ENCODE data around the gene PRKCH. TPM values are rescaled to one million over a fixed set of nuclear protein-coding genes. Genes with fewer than 3 reads are reported as not detected.

PRKCH gene
- polyA plus RNA-seq, 3 donors: 15.9 to 19.4 (median 18.9) TPM

GRCh38 chr14:61350427-61351270 is 29.3 kb downstream of the PRKCH start:
- no peak for DNase-seq (ENCODE audit: extremely low read depth in 1 of 11, low read depth in 9 of 11, low spot score in 4 of 11)

GRCh38 chr14:61351477-61351876 is 30.1 kb downstream of the PRKCH start:
- no peak for DNase-seq (ENCODE audit: extremely low read depth in 1 of 11, low read depth in 9 of 11, low spot score in 4 of 11)

GRCh38 chr14:61355892-61356325 is 34.5 kb downstream of the PRKCH start:
- DNase-seq (ENCODE audit: extremely low read depth in 1 of 11, low read depth in 9 of 11, low spot score in 4 of 11): peak in 6 of 11 donors; percentile 5 to 46 (median 16)

GRCh38 chr14:61357123-61357522 is 35.7 kb downstream of the PRKCH start:
- DNase-seq (ENCODE audit: extremely low read depth in 1 of 11, low read depth in 9 of 11, low spot score in 4 of 11): no peak

DNA sequence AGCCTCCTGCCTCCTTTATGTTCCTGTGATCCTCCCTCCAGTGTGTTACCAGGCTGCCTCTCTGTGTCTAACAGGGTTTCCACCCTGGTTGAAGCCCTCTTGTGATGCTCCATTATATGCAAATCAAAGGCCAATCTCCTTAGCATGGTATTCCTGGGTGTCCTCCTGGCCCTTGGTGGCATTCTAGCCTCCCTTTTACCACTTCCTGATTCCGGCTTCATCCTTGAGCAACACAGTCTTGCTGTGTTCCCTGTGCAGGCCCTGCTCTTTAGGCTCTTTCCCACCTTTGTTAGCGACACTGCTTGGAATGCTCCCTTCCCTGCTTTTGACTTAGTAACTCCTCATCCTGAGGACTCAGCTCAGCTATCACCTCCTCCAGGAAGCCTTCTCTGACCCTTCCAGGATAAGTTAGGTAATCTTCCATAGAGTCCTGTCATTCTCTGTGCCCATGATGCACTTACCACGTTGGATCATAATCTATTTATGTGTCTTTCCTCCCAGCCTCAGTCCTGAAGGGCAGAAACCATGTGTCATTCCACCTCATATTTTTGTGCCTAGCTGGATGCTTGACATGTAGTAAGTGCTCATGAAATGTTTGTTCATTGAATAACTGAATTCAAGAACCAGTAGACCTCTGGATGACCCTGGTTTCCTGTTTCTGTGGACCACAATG is 37.3 kb downstream of the PRKCH start:
- no peak for DNase-seq (ENCODE audit: extremely low read depth in 1 of 11, low read depth in 9 of 11, low spot score in 4 of 11)

DNA sequence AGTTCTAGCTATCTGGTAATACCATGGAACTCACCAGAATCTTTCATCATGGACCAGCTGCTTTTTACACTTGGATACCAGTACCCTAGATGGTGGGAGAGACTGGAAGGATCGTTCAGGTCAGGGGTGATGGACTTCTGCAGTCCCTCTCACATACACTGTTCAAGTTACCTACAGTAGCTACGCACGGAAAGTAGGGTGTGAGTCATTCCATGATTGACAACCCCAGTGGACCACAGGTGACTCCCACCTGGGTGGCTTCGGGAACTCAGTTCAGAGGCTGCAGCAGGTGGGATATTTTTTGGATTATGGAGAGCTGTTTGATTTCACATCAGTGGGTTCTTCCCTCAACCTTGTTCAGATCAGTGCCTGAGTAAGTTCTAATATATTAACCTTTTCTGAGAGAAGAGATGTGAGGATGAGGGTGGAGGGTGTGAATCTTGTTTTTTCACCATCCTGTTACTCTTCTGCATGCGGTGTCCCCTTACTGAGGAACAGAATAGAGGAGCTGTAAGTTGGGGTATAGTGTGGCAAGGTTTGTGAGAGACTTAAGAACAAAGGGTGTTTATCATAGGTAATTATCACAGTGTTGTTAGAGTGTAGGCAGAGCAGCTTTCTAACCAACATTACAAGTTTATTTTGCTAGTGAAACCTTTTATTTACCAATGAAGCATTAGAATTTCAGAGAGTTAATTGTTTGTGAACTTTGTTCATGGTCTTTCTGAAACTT is 39.6 kb downstream of the PRKCH start:
- DNase-seq (ENCODE audit: extremely low read depth in 1 of 11, low read depth in 9 of 11, low spot score in 4 of 11): no peak

DNA sequence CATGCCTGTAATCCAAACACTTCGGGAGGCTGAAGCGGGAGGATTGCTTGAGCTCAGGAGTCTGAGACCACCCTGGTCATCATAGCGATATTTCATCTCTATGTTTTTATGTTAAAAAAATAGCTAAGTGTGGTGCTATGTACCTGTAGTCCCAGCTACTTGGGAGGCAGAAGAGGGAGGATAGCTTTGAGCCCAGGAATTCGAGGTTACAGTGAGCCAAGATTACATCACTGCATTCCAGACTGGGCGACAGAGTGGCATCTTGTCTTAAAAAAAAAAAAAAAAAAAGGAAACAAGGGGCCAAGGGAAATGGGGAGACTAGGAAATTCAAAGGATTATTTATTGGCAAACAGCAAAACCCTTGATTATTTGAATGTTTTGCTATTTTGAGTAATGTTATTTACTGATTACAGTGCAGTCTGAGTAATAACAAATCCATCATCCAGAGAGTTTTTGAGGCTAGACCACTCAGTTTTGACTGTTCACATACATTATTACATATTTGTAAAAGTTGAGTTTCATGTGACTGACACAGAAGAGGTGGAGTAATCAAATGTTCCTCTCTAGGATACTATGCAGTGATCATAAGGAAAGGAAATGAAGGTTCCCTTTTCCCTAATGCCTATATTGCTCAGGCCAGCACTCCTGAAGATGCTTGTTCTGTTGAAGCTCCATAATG is 40.8 kb downstream of the PRKCH start:
- no peak for DNase-seq (ENCODE audit: extremely low read depth in 1 of 11, low read depth in 9 of 11, low spot score in 4 of 11)

- DNase-seq (ENCODE audit: extremely low read depth in 1 of 11, low read depth in 9 of 11, low spot score in 4 of 11): no peak
Measured at GRCh38 chr14:61364243-61364642, 42.9 kb downstream of the PRKCH start.

GRCh38 chr14:61365667-61366212 is 44.4 kb downstream of the PRKCH start:
- no peak for DNase-seq (ENCODE audit: extremely low read depth in 1 of 11, low read depth in 9 of 11, low spot score in 4 of 11)

GRCh38 chr14:61368114-61368710 is 46.8 kb downstream of the PRKCH start:
- no peak for DNase-seq (ENCODE audit: extremely low read depth in 1 of 11, low read depth in 9 of 11, low spot score in 4 of 11)

DNA sequence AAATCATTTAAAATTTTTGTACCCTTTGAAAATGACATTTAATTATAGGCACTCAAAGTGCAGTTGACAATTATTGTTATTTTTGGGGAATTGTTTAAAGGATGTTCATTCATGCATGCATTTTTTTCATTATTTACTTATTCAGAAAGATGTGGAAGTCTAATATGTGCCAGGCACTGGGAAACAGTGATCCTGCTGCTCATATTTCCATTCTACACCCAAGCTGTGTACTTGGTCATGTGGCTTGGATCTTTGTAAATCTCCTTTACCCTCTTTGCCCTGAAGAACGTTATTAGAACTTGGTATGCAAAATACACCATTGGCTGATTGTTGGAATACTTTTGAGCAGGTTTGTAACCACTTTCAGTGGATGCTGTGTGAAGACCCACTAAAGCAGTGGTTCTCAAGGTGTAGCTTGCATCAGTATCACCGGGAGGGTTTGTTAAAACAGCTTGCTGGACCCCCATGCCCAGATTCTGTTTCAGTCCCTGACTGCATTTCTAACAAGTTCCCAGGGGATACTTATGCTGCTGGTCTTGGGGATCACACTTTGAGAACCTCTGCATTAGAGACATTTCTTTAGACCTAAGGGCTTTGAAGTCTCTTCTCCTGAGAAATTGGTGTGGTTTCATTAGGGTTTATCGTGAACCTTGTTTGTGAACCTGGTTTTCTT is 47.5 kb downstream of the PRKCH start:
- no peak for DNase-seq (ENCODE audit: extremely low read depth in 1 of 11, low read depth in 9 of 11, low spot score in 4 of 11)

- DNase-seq (ENCODE audit: extremely low read depth in 1 of 11, low read depth in 9 of 11, low spot score in 4 of 11): no peak
Measured at GRCh38 chr14:61369454-61369810, 48.1 kb downstream of the PRKCH start.

- no peak for DNase-seq (ENCODE audit: extremely low read depth in 1 of 11, low read depth in 9 of 11, low spot score in 4 of 11)
Measured at GRCh38 chr14:61372379-61372778, 51.0 kb downstream of the PRKCH start.

- DNase-seq (ENCODE audit: extremely low read depth in 1 of 11, low read depth in 9 of 11, low spot score in 4 of 11): no peak
Measured at GRCh38 chr14:61372842-61373555, 51.6 kb downstream of the PRKCH start.

GRCh38 chr14:61374284-61374683 is 52.9 kb downstream of the PRKCH start:
- no peak for DNase-seq (ENCODE audit: extremely low read depth in 1 of 11, low read depth in 9 of 11, low spot score in 4 of 11)

GRCh38 chr14:61375218-61375617 is 53.8 kb downstream of the PRKCH start:
- DNase-seq (ENCODE audit: extremely low read depth in 1 of 11, low read depth in 9 of 11, low spot score in 4 of 11): no peak

DNA sequence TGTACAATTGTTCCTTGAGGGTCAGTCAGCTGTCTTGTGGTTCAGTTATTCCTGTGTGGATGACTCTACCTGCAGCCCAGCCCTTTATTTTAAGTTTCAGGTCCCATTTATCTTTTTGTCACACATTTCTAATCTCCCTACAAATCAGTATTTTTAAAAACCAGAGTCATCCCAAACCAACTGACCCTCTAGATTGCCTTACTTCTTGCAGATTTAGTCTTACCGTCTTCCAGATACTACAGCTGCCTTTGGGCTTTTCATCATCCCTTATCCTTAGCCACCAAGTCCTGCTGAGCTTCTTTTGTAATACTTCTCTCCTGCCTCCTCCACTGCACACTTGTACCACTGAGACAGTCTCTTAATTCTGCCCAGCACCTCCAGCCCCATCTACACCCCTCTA is 54.9 kb downstream of the PRKCH start:
- no peak for DNase-seq (ENCODE audit: extremely low read depth in 1 of 11, low read depth in 9 of 11, low spot score in 4 of 11)

GRCh38 chr14:61377749-61378148 is 56.4 kb downstream of the PRKCH start:
- DNase-seq (ENCODE audit: extremely low read depth in 1 of 11, low read depth in 9 of 11, low spot score in 4 of 11): no peak
